Forelimb muscle (tissue), 1 donor: ENCODE data around the gene RIMS1. TPM values are rescaled to one million over a fixed set of nuclear protein-coding genes. Genes with fewer than 3 reads are reported as not detected.

Experiments used
- DNase-seq: peaks from one replicate; pipeline ENCODE4 v3.0.0-alpha.2; 2013; ENCODE audit warnings: low read depth
- polyA plus RNA-seq: library from polyadenylated mRNA; unstranded; fragments of 120-200 nt; gene quantifications from one replicate; pipeline ENCODE4 v1.2.1, GENCODE V29; 2013; ENCODE audit not compliant: insufficient read length

The RIMS1 gene
- polyA plus RNA-seq, 1 donor, result 0.75 TPM

DNA sequence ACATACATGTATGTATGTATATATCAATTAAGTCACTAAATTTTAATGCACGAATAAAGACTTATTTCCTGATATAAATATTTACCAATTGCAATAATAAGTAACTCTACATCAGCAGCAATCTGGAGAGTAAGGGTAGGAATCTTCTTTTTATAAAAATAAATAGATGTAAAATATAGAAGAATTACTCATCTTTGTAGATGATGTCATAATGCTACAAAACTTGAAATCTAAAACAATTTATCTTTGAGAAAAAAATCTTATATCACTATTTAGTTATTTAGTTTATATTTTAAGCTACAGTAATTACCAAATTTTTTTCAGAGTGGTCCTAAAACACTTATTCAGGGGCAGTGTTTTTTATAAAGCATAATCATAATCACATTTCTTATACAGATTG is 351.7 kb downstream of the RIMS1 start:
- DNase-seq, result no peak

DNA sequence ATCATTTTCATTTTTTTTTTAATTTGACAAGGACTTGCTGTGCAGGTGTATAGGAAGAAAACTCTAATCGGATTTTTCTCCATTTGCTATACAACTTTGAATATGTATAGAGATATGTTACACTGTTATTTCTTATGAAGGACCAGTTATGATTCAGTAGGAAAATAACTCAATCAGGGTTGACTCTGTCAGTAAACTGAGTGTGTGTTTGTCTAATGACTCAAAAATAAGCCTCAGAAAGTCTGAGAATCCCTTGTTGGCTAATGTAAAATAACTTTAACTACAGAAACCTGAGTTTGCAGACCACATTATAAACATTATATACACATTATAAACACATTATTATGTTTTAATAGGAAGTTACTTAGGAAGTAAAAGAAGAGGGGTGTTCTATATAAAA is 352.6 kb downstream of the RIMS1 start:
- DNase-seq, result no peak

DNA sequence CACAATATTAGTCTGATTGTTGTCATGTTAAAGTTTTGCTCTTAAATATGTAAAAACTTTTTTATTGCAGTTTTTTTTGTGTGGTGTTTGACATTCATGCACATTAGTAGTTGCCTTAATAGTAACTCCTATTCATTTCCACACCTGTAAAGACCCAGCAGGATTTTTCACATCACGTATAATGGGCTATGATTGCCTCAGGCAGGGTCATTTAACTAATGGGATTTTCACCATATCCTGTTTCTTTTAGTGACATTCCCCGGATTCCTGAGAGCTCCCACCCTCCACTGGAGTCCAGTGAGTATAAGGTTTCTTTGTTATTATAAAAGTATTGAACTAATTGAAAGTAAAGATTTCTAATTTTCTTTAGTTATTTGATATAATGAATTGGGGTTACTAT is 359.2 kb downstream of the RIMS1 start:
- no peak for DNase-seq

DNA sequence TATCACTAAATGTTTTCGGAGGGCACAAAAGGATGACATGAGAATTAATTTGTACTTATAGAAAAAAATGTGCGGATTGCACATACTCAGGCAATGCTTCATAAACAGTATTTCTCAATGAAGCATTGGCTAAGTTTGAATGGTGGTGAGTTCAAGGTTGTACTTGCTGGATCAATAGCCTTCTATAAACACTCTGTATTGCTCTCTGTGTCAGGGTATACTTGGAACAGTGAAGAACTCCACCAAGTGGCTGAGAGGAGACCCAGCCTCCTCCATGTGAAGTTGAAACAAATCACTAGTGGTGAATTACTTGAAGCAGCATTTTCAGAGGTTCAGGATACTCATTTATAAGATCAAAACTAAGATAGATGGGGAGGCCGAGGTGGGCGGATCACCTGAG is 360.6 kb downstream of the RIMS1 start:
- DNase-seq, result no peak

DNA sequence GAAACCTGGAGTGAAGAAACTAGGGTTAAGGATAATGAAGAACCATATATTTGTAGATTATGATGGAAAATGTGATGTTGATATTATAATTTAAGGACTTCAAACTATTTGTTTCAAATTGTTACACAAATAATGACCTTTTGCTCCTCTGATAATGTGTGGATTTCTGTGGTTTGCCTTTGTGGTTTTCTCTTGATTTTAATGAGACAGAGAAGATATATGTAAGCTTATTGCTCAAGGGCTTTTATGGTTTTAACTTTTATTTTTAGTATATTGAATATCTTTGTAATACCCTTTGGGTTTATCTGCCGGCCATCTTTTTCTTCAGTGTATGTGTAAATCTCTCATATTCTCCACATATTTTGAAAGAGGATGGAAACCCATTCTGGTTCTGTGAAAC is 362.3 kb downstream of the RIMS1 start:
- DNase-seq, result no peak

DNA sequence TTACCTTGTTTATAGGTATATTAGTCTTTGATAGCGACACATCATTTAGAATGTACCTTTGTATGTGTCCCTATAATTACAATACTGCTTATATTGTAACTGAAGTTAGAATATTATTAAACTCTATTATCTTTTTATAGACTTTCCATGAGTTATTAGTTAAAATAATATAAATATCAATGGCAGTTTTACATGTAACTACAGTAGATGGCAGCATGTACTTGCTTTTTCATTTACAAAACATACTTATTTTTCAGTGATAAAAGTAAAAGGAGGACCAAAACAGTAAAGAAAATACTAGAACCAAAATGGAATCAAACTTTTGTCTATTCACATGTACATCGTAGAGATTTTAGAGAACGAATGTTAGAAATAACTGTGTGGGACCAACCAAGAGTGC is 364.3 kb downstream of the RIMS1 start:
- DNase-seq, result no peak

DNA sequence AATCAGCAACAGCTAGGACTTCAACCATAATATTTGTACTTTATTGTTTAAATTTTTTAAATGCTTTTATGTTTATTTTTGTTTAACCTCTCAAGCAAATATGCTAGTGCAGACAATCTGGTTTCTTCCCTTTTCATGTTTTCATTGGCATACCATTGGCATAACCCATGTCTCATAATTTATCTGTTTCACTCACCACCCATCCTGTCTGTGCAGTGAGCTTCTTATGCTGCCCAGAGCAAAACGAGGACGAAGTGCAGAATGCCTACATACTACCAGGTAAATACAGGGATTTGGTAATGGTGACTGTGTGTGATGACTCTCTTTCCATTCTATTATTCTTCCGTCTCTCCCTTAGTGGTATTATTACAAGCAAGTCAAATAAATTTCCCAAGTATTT is 374.1 kb downstream of the RIMS1 start:
- DNase-seq, result no peak

DNA sequence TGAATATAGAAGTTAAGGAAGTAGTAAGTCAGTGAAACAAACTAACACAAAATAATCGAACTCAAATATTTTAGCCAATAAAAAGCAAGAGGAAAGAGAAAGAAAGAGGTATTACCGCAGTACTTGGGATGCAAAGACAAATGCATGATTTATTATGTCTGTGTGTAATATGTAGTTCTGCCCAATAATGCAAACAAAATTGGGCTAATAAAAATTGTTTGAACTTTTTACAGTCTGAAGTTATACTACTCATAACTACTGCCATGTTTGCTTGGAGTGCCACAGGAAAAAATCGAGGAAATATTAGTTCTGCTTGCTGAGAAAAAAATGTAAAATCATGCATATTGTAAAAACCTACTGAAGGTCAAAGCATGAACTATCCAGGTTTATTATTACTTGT is 375.2 kb downstream of the RIMS1 start:
- DNase-seq, result no peak

DNA sequence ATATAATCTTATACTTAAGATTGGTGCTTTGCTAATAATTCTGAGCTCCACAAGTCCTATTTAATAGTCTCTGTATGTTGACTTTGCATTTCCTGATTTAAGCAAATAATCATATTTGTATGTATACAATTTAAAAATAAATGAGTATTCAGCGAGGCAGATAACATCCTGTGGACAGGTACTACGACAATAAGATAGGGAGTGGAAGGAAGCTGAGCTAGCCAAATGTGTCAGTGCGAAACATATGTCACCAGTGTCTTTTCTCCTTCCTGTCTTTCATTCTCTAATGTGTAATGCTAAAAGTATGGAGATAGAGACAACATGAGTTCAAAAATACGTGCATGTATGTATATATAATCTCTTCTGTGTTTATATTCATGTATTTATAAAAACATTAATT is 375.9 kb downstream of the RIMS1 start:
- DNase-seq, result no peak

DNA sequence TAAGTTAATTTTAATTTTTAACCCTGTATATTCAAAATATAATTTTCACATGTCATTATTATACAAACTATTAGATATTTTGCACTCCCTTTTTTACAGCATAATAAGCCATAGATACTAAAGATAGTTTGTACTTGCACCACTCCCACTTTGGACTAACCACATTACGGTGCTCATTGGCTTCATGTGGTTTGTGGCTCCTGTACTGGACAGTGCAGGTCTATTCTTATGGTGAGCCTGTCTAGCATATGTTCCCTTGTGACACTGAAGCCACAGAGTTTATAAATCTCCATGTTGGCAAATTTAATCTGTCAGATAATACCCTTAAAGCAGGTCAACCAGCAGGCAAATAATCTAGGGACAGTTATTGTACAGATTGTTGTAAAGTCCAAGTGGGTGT is 381.1 kb downstream of the RIMS1 start:
- DNase-seq, result no peak

DNA sequence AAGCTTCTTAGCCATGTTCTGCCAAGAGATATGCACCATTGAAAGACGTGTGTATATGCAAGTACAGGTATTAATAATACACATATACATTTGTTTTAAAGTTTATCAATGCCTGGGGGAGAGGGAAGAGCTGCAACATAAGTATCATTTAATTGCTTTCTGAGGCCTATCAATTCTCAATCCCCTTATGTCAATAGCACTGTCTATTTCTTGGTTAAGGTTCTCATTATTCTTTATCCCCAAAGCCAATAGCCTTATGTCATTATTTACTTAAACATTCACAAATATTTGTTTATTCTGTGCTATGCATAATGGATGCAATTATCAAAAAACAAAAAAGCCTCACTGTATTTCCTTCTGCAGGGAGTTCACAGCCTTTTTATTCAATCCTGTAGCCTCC is 385.2 kb downstream of the RIMS1 start:
- no peak for DNase-seq

DNA sequence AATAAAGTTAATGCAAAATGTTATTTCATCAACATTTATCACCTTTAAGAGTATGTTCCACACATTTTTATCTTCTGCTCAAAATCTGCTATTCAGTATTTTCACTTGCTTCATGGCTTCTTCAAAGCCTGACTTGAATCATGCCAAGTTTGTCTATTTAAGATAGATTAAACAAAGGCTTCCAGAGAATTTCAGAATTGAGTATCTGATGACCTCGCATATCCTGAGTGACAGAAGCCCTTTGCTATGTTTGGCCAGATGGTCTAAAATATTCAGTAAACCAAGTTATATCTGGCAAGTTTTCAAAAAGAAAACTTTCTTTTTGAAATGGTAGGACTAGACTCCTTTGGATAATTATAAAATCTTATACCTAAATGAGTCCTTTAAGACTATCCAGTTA is 386.6 kb downstream of the RIMS1 start:
- DNase-seq, result no peak

DNA sequence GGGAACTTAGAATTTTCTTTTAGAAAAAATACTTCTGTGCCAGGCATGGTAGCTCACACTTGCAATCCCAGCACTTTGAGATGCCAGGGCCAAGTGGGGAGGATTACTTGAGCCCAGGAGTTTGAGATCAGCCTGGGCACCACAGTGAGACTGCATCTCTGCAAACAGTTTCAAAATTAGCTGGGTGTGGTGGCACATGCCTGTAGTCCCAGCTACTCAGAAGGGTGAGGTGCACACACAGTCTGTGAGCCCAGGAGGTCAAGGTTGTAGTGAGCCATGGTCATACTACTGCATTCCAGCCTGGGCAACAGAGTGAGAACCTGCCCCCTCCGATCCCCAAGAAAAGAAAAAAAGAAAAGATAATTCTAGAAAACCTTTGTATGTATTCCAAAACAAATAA is 389.5 kb downstream of the RIMS1 start:
- no peak for DNase-seq

DNA sequence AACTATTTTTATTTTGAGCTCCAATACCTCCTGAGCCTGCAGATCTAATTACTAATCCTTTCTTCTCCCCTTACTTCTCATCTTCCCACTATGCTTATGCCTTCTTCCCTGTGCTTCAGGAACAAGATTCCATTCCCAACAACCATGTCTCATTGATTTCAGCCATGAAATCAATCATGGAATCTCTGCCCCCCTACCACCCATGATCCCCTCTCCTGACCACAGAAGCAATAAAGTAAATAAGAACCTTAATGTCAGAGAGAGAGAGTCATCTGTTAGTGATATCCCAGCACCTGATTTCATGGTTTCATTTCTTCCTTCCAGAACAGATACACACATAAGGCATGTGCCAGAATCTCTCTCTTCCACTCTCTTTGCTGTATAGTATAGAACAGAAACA is 395.9 kb downstream of the RIMS1 start:
- no peak for DNase-seq

DNA sequence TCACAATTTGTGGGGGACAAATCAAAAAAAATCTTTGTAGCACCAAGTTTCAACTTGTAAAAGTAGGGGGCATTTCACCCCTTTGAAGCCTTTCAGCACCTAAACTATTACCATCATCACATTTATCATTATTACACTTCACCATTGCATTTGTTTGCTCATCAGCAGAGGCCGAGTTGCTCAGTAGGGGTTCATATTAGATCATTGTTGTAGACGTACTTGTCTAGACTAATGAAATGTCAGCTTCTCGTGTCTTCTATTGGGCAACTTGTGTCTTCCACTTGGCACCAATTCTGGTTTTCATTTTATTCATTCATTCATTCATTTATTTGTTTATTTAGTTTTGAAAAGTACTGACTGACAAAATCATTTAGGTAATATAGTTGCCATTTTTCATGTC is 397.2 kb downstream of the RIMS1 start:
- no peak for DNase-seq

DNA sequence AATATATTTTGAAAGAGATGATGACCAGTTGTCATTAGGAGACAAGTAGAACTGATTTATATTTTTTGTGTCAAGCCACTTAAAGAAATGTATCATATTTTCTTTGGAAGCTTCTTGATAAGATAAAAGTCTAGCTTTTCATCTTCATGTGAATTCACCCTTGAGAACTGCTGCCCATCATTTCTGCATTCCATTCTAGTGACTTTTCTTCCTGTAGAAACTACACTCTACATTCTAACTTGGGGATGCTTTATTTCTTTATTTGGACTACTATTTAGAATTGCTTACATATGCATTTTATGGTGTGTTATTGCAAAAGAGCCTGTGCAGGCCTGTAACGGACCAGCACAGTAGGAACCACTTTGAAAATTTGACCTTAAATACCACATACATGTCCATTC is 400.6 kb downstream of the RIMS1 start:
- no peak for DNase-seq

DNA sequence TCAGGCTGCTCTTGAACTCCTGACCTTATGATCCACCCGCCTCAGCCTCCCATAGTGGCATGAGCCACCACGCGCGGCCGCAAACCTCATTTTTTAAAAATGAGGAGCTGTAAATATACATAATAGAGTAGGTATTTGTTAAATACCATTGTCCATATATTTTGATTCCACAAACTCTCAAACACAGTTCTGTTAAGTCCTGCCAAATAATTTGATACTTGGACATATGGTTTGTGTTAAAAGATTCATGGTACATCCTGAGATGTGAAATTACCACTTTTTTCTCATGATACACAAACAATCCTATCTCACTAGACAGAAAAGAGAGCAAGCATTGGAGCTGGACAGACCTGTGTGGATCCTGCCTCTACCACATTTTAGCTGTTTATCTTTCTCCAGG is 401.5 kb downstream of the RIMS1 start:
- no peak for DNase-seq

DNA sequence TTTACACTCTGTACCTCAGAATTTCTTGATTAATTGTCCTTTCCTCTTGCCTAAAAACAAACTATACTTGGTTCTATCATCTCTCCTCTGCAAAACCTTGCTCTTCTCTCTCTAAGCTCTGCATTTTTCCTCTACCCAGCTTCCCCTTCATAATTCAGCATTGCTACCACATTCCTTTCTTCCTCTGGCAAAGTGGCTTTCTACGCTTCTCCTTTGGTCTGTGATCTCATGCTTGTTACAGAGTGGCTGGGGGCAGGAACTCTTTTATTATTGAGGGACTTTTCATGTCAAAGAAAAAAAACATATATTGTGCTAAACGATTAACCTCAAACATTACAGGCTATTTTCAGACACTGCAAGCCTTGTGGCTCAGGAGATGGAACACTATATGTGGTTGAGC is 402.2 kb downstream of the RIMS1 start:
- no peak for DNase-seq

DNA sequence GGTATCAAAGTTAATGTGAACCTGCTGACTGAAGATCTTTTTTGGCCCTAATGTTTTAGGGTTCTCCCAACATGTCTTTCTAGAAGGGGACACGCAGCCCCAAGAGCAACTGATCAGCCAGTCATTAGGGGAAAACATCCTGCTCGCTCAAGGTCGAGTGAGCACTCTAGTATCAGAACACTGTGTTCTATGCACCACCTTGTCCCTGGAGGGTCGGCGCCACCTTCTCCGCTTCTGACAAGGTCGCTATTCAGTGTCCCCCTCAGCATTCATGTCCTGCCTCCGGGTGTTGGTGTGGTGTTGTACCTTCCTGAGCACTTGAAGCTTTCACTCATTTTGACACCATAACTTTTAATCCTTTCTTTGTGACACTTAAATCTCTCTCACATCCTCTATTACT is 404.3 kb downstream of the RIMS1 start:
- no peak for DNase-seq

DNA sequence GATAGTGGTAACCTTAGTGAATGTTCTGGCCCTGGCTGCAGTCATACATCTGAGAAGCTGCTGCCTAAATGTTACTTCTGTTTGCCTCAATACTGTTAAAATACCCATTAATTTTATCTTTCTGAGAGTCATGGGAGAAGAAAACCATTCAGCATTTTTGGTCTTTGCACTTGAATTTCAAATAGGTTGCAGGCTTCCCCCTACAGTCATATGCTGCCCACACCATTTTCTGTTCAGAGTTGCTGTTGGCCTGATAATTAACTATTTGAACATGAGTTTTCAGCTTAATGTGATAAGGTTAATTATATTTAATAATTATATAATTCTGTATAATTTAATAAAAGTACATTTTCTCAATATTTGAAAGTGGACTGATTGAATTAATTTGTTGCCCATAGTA is 410.0 kb downstream of the RIMS1 start:
- DNase-seq, result no peak

DNA sequence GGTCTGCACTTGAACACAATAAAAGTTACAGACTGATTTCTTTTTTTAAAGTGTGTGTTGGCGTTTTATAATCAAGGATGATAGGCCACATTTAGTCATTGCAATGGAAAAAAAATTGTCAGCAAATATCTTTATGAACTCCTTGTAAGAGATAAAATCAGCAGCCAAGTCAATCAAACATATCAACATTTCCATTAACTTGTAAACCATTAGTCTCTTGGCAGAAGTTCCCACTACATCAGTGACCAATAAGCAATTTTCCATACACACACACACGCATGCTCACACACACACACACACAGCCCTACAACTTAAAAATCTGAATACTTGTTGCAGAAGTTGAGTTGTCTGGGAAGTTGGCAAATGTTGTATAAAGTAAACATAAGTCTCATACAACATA is 419.6 kb downstream of the RIMS1 start:
- no peak for DNase-seq

DNA sequence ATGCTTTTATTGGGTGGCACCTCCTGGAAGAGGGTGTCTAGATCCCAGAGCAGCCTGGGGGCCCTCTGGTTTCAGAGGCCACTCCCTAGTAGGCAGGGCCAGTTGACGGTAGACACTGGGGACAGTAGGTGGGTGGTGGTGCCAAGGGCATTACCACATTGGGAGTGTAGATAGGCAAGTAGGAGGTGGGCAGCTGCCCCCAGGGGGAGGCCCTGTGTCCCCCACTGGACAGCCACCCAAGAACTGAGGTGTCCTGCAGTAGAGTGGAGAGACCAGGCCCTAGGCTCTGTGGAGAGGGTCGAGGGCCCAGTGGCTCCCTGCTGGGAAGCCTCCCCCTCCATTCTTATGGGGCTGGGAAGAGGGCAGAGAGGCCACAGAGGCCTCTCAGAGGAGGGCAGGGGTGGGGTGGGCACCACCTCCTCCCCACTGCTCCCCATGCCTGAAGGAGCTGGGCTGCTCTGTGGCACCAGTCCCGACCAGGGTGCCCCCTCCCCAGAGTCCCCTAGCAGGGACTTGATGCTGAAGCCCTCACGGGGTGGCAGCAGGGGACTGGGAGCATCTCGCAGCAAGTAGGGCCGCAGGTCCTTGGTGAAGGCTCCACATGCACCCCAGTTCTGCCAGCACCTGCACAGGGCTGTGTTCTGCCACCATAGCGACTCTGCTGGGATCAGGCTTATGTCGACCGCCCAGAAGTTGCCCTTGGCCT is 430.5 kb downstream of the RIMS1 start:
- no peak for DNase-seq

DNA sequence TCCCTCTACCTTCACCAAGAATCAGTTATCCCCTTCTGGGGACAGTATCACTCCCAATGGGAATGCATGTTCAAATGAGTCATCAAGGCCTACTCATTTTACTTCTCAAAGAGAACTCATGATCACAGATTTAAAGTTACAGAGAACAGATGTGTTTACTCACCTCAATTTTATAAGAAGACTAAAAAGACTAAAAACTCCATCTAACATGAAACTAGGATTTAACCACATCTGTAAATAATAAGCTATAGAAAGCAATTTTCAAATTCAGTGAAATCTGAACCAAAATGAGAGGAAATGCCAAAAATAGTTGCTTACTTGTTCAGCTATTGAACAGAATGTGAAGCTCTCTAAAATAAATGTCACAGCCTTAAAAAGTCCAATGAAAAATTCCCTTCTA is 435.4 kb downstream of the RIMS1 start:
- no peak for DNase-seq

DNA sequence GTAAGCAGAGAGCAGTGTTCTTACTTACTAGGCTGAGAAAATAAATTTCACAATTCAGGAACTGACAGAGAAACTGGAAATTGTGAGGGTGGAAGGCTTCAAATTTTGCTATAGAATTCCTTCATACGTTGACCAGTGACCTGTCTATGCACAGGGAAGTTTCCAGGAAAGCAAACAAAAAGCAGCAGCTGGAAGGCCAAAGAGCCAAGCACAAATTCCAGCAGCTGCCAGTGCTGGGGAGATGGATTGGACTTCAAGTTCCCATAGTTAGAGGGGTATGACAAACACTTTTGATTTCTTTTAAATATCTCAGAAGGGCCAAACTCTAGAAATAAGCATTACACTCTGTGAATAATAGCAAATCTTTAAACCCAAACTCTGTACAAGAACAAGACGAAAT is 436.4 kb downstream of the RIMS1 start:
- no peak for DNase-seq

DNA sequence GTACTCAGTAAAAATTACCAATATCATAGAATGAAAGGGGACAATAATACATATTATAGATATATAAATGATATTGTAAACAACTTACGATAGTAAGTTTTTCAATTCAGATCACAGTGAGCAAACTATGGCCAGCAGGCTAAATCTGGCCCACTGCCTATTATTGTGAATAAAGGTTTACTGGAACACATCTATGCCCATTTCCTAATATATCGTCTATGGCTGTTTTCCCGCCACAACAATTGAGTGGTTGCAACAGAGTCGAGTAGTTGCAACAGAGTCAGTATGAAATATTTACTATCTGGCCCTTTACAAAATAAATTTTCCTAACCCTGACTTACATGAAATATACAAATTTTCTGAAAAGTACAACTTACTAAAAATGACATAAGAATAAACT is 438.2 kb downstream of the RIMS1 start:
- no peak for DNase-seq
